K562 (cell line): ENCODE results near the gene EFCAB8. TPM values are rescaled to one million over a fixed set of nuclear protein-coding genes. Genes with fewer than 3 reads are reported as not detected.

Experiments used
- SMAD4 ChIP-seq: fragments of 250-450 bp; sonication (Bioruptor Pico); conservative IDR thresholded peaks from 2 replicates; pipeline ENCODE4 v1.8.0; 2021; ENCODE audit warnings: inconsistent platforms, mild to moderate bottlenecking, moderate library complexity
- TRIM24 ChIP-seq, 2 experiments: fragments of 450-650 bp; IDR thresholded peaks; 2 replicates each; pipeline ENCODE4 v1.6.1; 2016
- polyA plus RNA-seq, 8 experiments: library from polyadenylated mRNA; depleted of rRNA in 4 of 8; stranded (reverse) in 5 of 8; unstranded in 3 of 8; fragments of >200 nt; fragmentation: Nextera tagmentation in 2 of 8; fragmentation: Illumina TruSeq in 1 of 8; extraction: Ambion mirVana in 2 of 8; extraction: Trizol in 1 of 8; gene quantifications; 2 replicates each; pipeline versions ENCODE4 v1.2.1 to v1.2.3, GENCODE V29; 2011 to 2014; ENCODE audit warnings: inconsistent platforms in 1 of 8, missing spikeins in 1 of 8
- total RNA-seq, 7 experiments: library from RNA; depleted of rRNA in 6 of 7; stranded (reverse); fragments of >200 nt in 6 of 7; fragmentation: Illumina TruSeq in 2 of 7; extraction: Trizol in 2 of 7; gene quantifications; 2 replicates each; pipeline versions ENCODE4 v1.2.1 to v1.2.3, GENCODE V29; 2011 to 2021; ENCODE audit warnings: low replicate concordance in 1 of 7
- TF ChIP-seq, protein P1 (sequence below), 2 experiments: fragments of 450-650 bp; formaldehyde crosslinking in 1 of 2; IDR thresholded peaks; 2 replicates each; pipeline versions ENCODE4 v1.4.0 to v1.6.1; 2014 to 2020; ENCODE audit warnings: mild to moderate bottlenecking in 2 of 2, borderline replicate concordance in 1 of 2, low read depth in 1 of 2

EFCAB8 gene
- total and polyA plus RNA-seq, 9 of the 15 experiments (the other 6 are each of a cell fraction or from before 2014, with no cell fraction given): 0.03 to 0.18 (median 0.11) TPM; not detected in 6

DNA sequence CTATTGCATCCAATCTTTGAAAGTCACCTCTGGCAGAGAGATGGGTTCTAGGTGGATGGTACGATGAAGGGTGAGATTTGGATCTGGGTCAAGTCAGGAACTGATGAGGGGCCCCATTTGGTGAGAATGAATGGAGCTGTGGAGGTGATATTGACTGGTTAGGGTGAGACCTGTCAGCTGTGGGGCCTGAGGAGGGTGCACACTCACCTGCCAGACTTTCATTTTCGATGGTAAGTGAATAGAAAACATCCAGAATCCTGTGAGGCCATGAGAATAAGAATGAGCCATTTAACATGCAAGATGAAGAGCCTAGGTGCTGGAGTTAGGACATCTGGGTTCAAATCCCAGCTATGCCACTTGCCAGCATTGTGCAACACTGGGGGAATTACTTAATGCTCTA lies 138.7 kb downstream of the EFCAB8 start (continued):
- TF ChIP-seq, protein P1, sequence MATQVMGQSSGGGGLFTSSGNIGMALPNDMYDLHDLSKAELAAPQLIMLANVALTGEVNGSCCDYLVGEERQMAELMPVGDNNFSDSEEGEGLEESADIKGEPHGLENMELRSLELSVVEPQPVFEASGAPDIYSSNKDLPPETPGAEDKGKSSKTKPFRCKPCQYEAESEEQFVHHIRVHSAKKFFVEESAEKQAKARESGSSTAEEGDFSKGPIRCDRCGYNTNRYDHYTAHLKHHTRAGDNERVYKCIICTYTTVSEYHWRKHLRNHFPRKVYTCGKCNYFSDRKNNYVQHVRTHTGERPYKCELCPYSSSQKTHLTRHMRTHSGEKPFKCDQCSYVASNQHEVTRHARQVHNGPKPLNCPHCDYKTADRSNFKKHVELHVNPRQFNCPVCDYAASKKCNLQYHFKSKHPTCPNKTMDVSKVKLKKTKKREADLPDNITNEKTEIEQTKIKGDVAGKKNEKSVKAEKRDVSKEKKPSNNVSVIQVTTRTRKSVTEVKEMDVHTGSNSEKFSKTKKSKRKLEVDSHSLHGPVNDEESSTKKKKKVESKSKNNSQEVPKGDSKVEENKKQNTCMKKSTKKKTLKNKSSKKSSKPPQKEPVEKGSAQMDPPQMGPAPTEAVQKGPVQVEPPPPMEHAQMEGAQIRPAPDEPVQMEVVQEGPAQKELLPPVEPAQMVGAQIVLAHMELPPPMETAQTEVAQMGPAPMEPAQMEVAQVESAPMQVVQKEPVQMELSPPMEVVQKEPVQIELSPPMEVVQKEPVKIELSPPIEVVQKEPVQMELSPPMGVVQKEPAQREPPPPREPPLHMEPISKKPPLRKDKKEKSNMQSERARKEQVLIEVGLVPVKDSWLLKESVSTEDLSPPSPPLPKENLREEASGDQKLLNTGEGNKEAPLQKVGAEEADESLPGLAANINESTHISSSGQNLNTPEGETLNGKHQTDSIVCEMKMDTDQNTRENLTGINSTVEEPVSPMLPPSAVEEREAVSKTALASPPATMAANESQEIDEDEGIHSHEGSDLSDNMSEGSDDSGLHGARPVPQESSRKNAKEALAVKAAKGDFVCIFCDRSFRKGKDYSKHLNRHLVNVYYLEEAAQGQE (IDR thresholded peaks at IDR 0.05; ENCODE audit: borderline replicate concordance): no peak
- TF ChIP-seq, protein P1 (CRISPR knock-in tag; IDR thresholded peaks at IDR 0.05; ENCODE audit: low read depth): no peak
- TF ChIP-seq TRIM24 (IDR thresholded peaks at IDR 0.05) (no peak), SMAD4 (CRISPR knock-in tag) (no peak)
- TF ChIP-seq, all 486 proteins: peak for 0
